ENCODE results near the gene DEXI.

DNA sequence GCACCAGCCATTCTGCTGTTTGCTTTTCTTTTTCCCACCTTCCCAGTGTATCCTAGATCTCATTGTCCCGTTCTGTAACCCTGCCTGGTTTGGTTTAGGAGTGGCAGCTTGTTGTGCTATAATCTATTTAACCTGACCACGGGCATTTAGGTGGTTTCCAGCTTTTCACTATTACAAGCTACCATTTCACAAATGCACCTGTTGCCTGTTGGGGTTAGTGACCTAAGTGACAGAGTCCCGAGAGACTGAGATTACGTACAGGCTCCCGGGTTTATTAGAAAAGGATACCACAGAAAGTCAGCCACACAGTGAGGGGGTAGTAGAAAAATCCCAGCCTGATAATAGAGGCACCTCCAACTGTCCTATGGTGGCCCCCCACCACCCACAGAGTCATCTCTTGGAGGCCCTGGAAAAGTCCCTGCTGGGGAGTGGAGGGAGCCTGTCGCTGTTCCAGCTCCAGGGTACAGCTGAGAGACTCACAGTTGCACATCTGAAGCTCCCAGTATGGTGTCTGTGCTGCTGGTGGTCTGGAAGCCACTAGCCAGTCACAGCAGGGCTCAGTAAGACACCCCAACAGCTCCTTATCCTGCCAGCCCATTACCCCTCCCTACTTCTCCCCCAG lies 23.3 kb upstream of the DEXI start:
- TF ChIP-seq, protein P1, sequence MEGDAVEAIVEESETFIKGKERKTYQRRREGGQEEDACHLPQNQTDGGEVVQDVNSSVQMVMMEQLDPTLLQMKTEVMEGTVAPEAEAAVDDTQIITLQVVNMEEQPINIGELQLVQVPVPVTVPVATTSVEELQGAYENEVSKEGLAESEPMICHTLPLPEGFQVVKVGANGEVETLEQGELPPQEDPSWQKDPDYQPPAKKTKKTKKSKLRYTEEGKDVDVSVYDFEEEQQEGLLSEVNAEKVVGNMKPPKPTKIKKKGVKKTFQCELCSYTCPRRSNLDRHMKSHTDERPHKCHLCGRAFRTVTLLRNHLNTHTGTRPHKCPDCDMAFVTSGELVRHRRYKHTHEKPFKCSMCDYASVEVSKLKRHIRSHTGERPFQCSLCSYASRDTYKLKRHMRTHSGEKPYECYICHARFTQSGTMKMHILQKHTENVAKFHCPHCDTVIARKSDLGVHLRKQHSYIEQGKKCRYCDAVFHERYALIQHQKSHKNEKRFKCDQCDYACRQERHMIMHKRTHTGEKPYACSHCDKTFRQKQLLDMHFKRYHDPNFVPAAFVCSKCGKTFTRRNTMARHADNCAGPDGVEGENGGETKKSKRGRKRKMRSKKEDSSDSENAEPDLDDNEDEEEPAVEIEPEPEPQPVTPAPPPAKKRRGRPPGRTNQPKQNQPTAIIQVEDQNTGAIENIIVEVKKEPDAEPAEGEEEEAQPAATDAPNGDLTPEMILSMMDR (IDR thresholded peaks at IDR 0.05 in 4 of 5, conservative IDR thresholded peaks at IDR 0.05 in 1 of 5) = no peak
- no peak for TF ChIP-seq POLR2A (IDR thresholded peaks at IDR 0.05)
